ENCODE data around the gene TYW1. TPM values are rescaled to one million over a fixed set of nuclear protein-coding genes. Genes with fewer than 3 reads are reported as not detected.
"Not testable (repeated sequence)": the region's sequence is repeated elsewhere in the genome, so short reads cannot be mapped to it uniquely, and the experiment has no call there.

TYW1 gene
- total and polyA plus RNA-seq, 2 of the 8 experiments (the other 6 are each of a cell fraction or from before 2014, with no cell fraction given), result 8.8 to 16.2 TPM

GRCh38 chr7:66995050-66995776 lies 1.4 kb upstream of the TYW1 start, which contains the start of gene SBDS:
TSS of gene SBDS (minus strand) at chr7:66995586. CDS start at chr7:66995417, 169 bp downstream.
- H4K91ac ChIP-seq (replicated peaks; ENCODE audit: insufficient read length, low read length); H3K18ac ChIP-seq (ENCODE audit: extremely low read depth, low read length); H3K14ac ChIP-seq (ENCODE audit: insufficient read length); H4K20me1 ChIP-seq (replicated peaks in 1 of 2; ENCODE audit: control insufficient read depth in 1 of 2, insufficient read depth in 2 of 2, low read length in 2 of 2); H2BK15ac ChIP-seq (ENCODE audit: low read length); H4K5ac ChIP-seq (ENCODE audit: insufficient read length, low read depth, low read length); H3K79me1 ChIP-seq (ENCODE audit: low read depth, low read length); H3K56ac ChIP-seq (replicated peaks; ENCODE audit: insufficient read length, low read depth, low read length); H4K8ac ChIP-seq (ENCODE audit: extremely low read depth, insufficient read depth, low read length); H2BK20ac ChIP-seq (ENCODE audit: low read length); H3K23me2 ChIP-seq (ENCODE audit: low read depth, low read length); H3K23ac ChIP-seq (ENCODE audit: insufficient read length); H3K9me3 ChIP-seq (ENCODE audit: insufficient read depth in 2 of 2, low read depth in 1 of 2, low read length in 1 of 2); H2BK120ac ChIP-seq (replicated peaks; ENCODE audit: low read depth, low read length); H2AFZ ChIP-seq (ENCODE audit: low read length); H2BK12ac ChIP-seq (ENCODE audit: low read depth, low read length); H2AK5ac ChIP-seq (ENCODE audit: low read depth, low read length); H3K79me2 ChIP-seq (ENCODE audit: control insufficient read depth in 1 of 2, insufficient read depth in 2 of 2, low read length in 2 of 2); H3K27me3 ChIP-seq (replicated peaks in 1 of 4; ENCODE audit: control insufficient read depth in 3 of 4, extremely low read depth in 1 of 4, insufficient read depth in 3 of 4, low read length in 3 of 4); H2BK5ac ChIP-seq (ENCODE audit: low read depth, low read length); H3K4ac ChIP-seq (replicated peaks; ENCODE audit: insufficient read length, low read depth, low read length); H3K4me1 ChIP-seq (replicated peaks in 1 of 4; ENCODE audit: control insufficient read depth in 3 of 4, insufficient read depth in 4 of 4, low read length in 3 of 4): not testable (repeated sequence)
- DNase-seq (ENCODE audit: low read depth in 1 of 2, low spot score in 2 of 2) (peak; percentile 85 to 91), FAIRE-seq (peak; percentile 92)
- CTCF ChIA-PET (ENCODE audit: partially characterized antibody), result interaction anchor here (0.7 to 1.1 kb wide), 2 partner anchors 18 to 77 kb away, joined by 3 read pairs; no protein-coding TSS in a partner anchor
- peak within 1 kb of the TSS; percentile 62 for H3K27ac ChIP-seq (ENCODE audit: low read depth, low read length)
- peaks cover 0 to 16% (median 4%) of the 10 kb centered on the region in 4 experiments; a peak in 3 of 8 replicates for H3K36me3 ChIP-seq (ENCODE audit: control insufficient read depth in 2 of 4, insufficient read depth in 4 of 4, low read length in 3 of 4)
- POLR2A ChIA-PET (ENCODE audit: partially characterized antibody), result interaction anchor here (0.9 to 2.6 kb wide), 4 partner anchors 8 to 307 kb away, joined by 3 to 9 read pairs (median 4); no protein-coding TSS in a partner anchor
- H3K4me2 ChIP-seq (ENCODE audit: insufficient read depth in 1 of 2, low read depth in 2 of 2, low read length in 2 of 2), result peak within 1 kb of the TSS; percentile 57 to 60
- H3K9ac ChIP-seq (replicated peaks in 1 of 4; ENCODE audit: extremely low read depth in 1 of 4, low read depth in 3 of 4, low read length in 3 of 4), result peak within 1 kb of the TSS in 3 of 4 experiments; percentile 85 to 92 (median 88); a peak in 6 of 7 replicates
- H3K4me3 ChIP-seq (ENCODE audit: extremely low read depth in 1 of 4, insufficient read depth in 2 of 4, low read depth in 3 of 4, low read length in 4 of 4), result peak within 1 kb of the TSS; percentile 64 to 84 (median 68)
- 2% methylated on average over 53 of the region's 59 CpGs; no CpG with 5 or more reads in 1 of the 2 experiments for WGBS, 2 experiments (ENCODE audit: extremely low coverage in 1 of 2, insufficient coverage in 1 of 2, insufficient read length in 1 of 2, insufficient replicate concordance in 2 of 2, low coverage in 1 of 2, low lambda C conversion rate in 2 of 2, missing lambda C conversion rate in 1 of 2)
- TF ChIP-seq GABPA (IDR thresholded peaks at IDR 0.05; ENCODE audit: borderline replicate concordance, insufficient read depth, low read length) (peak; percentile 75; the same call in 1 of the 2 replicates), RBBP5 (IDR thresholded peaks at IDR 0.05; ENCODE audit: borderline replicate concordance, low read depth, low read length) (peak; percentile 27; the same call in 1 of the 2 replicates), SP1 (IDR thresholded peaks at IDR 0.05; ENCODE audit: low read depth, low read length) (peak; percentile 69; the same call in 1 of the 2 replicates), SRF (IDR thresholded peaks at IDR 0.05; ENCODE audit: low read depth, low read length) (peak; percentile 57; the same call in 1 of the 2 replicates), TAF1 (IDR thresholded peaks at IDR 0.05; ENCODE audit: low read depth, low read length) (peak; percentile 85), SIN3A (conservative IDR thresholded peaks at IDR 0.05 in 1 of 2, IDR thresholded peaks at IDR 0.05 in 1 of 2; ENCODE audit: low read depth in 1 of 2, low read length in 2 of 2) (peak; percentile 22 to 70; a peak in 2 of 4 replicates), POLR2AphosphoS5 (IDR thresholded peaks at IDR 0.05; ENCODE audit: low read depth, low read length) (peak; percentile 63), ASH2L (IDR thresholded peaks at IDR 0.05; ENCODE audit: low read length) (peak; percentile 70), MAX (IDR thresholded peaks at IDR 0.05) (0 out of 2 replicates have a peak, but pooled peaks have one; percentile 38), YY1 (IDR thresholded peaks at IDR 0.05; ENCODE audit: low read depth, low read length) (peak; percentile 67; the same call in 1 of the 2 replicates), CREB1 (IDR thresholded peaks at IDR 0.05) (peak; percentile 88), POLR2A (IDR thresholded peaks at IDR 0.05; ENCODE audit: control extremely low read depth in 1 of 2, low read depth in 2 of 2, low read length in 2 of 2) (peak; percentile 53 to 79), NRF1 (IDR thresholded peaks at IDR 0.05; ENCODE audit: low read depth, low read length) (peak; percentile 76)

Measured in H1 (cell line).